HG03439 (cell line): Measurements from ENCODE around the gene PNRC1.
A peak's percentile ranks its signal among the peaks of the same experiment; 100 is the strongest.
"Not testable (repeated sequence)": the region's sequence is repeated elsewhere in the genome, so short reads cannot be mapped to it uniquely, and the experiment has no call there.

ENCODE experiments used
- ATAC-seq: cut with Tn5 transposase; IDR thresholded peaks from one replicate; pipeline ENCODE4 v1.9.1; 2021; ENCODE audit warnings: mild to moderate bottlenecking, moderate library complexity; ENCODE audit not compliant: unreplicated experiment

PNRC1 gene

DNA sequence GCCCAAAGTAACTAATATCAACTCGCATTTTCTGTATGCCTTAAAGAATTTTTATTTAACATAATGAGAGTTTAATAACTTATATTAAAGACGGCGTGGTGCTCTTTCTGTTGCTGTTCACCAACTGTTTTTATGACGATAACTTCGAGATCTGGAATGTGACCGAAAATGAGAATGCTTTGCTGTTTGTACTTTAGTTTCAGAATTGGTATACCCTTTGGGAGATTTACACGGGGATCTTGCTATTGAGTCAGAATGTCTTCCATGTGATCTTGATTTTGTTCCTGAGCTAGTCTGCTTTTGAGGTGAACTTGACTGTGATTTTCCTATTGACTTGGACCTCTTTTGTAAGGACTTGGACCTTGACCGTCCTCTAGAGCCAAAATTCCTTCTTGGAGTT, 17.9 kb downstream of the PNRC1 start:
- ATAC-seq: no peak

DNA sequence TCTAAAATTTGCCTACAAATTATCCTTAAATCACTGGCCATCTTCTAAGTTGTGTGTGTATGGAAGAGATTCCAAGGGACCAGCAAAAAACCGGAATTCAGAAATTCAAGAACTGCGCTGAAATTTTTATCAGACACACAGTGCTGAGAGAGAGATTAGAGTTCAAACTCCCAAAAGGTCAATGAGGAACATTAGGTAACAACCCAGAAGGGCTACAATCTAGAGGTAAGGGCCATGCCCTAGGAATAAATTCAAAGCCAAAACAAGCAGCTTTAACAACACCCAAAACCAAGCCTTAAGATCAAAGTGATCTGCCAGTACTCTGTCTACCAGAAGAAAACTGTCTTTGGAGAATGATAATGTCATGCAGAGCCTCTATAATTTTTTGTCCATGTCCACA, 19.6 kb downstream of the PNRC1 start:
- ATAC-seq: no peak

DNA sequence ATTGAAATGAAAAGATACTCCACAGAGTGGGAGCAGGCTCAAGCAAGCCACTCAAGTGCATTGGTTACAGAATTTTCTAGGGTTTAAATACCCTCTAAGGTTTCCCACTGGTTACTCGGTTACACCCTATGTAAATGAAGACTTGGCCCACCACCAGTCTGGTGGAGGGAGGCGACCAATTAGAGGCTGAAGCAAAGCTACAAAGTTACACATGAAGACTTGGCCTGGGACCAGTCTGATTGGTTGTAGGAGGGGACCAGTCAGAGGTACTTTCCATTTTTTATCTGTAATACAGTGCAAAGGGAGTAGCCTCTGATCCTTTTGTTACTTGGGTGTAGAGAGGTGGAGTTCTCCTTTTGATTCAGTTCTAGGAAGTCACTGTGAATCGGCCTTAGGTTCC, 29.7 kb downstream of the PNRC1 start:
- no peak for ATAC-seq

DNA sequence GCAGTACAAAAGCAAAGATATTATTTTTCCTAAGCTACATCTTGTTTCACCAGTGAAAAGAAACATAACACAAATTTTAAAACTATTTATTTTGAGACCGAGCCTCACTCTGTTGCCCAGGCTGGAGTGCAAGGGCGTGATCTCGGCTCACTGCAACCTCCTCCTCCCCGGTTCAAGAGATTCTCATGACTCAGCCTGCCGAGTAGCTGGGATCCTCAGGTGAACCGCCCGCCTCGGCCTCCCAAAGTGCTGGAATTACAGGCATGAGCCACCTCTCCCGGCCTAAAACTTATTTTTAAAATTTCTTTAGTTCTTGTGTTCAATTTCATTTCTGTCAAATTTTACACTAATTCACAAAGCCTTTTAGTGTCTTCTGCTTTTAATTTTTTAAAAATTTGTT, 31.4 kb downstream of the PNRC1 start:
- no peak for ATAC-seq

DNA sequence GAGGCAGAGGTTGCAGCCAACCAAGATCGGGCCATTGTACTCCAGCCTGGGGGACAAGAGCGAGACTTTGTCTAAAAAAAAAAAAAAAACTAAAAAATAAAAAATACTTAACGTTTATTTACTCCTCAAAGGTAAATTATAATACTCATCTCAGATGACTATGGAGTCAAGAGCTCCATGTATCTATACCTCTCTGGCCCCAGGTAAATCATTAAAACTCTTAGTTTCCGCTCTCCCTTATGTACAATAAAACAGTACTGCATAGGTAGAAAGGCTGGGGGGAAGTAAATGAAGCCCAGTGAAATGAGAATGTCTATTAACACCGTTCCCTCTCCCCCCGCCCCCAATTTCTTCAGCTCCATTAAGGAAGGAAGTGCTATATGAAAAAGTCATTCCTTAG, 36.2 kb downstream of the PNRC1 start:
- no peak for ATAC-seq

DNA sequence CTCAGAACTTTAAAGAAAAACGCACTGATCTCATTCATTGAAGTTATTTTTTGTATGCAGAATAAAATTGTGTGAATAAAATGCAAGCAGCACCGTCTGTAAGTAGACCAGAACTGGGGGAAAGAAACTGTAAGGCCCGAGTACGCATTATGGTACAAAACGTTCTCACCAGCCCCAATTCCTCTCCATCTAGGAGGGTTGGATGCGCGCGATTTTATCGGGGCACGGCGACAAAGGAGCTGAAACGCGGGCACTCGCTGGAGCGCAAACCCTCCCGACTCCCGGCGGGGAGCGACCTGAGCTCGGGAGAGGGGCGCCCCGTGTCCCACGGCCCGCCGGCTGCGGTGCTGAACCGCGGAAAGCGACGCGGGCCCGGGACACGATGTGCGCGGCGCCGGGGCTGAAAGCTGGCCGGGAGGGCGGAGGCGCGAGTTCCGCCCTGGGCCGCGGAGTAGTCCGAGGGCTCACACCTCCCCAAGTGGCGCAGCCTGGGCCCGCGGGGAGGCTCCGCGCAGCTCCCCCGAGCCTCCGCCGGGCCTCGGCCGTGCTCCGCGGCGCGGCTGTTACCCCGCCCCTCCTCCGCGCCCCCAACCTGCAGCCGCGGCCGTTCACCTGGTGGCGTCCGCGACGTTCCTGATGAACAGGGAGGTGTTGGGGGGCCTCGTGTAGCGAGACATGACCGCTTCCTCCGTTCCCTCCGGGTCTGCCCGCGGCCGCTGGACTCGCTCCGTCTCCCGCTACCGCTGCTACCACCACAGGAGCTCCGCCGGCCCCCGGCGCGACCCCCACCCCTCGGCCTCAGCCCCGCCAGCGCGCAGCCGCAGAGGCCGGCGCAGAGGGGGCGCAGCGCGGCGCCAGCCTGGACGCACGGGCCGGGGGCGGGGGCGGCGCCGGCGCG, 36.9 kb downstream of the PNRC1 start, which contains the start of gene SRSF12:
SRSF12 (minus strand) TSS at position 861 of the 898 bp plus-strand sequence; CDS start at position 677, 184 bp downstream.
- ATAC-seq: peak; percentile 85

DNA sequence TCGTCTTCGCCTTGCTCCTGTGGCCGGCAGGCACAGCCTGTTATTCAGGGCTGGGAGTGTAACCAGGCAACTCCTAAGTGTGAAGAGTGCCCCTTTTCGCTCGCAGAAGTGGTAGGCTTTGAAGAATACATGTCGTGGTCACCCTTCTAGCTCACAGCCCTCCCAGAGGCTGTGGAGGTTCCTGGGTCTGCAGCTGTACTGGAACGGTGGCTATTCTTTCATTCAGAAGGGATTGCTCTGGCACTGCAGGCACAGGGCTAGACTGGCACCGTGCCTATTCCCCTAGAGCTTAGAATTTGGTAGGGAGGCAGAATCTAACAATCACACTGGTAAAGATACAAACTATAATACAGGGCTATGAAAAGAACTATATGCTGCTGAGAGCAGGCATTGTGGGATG, 38.4 kb downstream of the PNRC1 start:
- no peak for ATAC-seq

DNA sequence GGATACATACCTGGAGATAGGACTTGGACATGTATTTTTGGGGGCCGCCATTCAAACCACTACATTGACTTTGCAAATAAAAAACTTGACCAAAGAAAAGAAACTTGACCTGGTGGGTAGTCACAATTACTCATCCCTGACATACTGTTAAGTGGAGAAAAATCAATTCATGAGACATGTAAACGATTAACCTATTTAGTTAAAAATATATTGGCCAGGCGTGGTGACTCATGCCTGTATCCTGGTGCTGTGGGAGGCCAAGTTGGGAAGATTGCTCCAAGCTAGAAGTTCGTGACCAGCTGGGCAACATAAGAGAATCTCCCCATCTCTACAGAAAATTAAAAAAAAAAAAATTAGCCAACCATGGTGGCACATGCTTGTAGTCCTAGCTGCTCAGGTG, 39.8 kb downstream of the PNRC1 start:
- no peak for ATAC-seq

DNA sequence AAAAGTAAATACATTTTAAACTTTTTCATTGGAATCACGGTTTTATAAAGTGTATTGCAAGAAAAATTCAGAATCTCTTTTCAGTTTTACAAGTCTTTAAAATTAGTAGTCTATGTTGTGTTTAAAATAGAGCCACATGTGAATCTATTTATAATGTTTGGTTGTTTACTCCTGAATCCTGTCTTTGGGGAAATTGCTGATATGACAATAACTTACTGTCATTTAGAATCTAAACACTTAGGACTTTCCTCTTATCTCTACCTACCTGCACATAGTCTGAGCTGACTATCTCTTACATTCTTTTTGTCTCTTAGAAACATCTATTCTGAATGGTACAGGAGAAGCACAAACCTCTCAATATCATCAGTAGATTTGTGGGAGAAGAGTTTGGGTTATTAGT, 41.4 kb downstream of the PNRC1 start:
- ATAC-seq: no peak

DNA sequence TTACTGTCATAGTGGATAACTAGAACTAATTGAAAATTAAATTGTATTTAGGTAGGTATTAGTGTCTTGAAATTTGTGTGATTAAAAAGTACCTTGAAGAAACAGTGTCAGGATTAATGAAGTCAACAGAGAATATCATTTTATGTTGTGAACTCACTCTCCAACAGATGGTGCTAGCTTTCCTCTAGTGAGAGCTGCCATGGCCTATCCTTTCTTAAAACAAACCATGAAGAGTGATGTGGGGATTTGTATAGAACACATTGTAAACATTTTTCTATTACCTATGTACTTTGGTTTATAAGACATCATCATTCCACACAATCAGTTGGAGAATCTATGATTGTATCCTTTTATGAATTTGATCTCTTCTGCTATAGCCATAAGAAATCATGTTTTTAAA, 42.1 kb downstream of the PNRC1 start:
- ATAC-seq: no peak

DNA sequence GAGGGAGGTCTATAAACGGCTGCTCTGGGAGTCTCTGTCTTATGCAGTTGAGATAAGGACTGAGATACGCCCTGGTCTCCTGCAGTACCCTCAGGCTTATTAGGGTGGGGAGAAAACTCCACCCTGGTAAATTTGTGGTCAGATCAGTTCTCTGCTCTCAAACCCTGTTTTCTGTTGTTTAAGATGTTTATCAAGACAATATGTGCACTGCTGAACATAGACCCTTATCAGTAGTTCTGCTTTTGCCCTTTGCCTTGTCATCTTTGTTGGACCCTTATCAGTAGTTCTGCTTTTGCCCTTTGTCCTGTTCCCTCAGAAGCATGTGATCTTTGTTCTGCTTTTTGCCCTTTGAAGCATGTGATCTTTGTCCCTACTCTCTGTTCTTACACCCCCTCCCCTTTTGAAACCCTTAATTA, 47.7 kb downstream of the PNRC1 start:
- ATAC-seq: not testable (repeated sequence)

DNA sequence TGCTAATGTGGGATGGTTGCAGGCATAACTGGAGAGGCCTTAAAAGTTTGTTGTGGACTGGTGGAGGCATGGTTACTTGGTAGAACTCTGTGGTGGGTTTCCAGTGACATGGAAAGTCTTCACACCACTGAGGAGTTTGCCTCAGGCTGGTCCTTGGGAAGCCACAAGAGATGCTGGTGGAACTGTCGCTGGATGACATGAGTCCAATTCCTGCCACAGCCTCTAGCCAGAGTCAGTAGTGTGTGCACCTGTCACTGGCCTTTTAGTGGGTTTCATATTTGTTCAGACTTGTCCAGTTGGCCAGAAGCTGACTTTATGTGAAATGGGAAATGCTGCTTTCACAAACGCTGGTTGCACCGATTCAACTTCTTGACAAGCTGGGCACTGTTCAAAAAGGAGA, 51.0 kb downstream of the PNRC1 start:
- no peak for ATAC-seq

DNA sequence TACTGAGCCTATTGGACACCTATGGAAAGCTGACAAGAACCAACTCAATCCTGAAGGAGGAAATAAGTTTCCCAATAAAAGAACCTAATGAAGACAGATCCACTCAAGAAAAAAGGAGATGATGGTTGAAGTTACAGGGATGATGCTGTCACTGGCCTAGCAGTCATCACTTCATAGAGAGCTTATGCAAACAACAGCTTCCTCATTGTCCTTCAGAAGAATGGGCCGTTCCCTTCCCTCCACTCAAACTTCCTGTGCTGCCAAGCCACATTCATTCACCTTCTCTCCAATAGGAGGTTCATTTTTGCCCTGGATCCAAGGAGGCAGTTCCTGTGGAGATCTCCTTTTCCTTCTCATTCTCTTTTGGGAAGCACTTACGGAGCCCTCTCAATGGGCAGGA, 51.5 kb downstream of the PNRC1 start:
- no peak for ATAC-seq

DNA sequence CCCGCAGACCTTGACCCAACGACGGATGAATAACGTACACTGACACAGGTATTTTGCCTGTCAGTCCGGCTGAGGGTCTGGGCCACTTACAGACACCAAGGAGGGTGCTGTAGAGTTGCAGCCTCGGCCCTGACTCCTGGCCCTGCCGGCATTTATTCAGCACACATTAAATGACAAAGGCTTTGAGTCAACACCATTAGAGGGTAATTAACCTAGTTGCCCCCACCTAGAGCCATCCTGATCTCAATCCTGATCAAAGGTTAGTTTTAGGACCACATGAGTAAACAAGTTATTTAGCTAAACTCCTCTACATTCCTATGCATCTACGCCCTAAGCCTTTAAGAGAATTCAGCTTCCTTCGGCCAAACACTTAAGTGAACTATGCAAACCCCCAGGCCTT, 53.4 kb downstream of the PNRC1 start:
- ATAC-seq: no peak

DNA sequence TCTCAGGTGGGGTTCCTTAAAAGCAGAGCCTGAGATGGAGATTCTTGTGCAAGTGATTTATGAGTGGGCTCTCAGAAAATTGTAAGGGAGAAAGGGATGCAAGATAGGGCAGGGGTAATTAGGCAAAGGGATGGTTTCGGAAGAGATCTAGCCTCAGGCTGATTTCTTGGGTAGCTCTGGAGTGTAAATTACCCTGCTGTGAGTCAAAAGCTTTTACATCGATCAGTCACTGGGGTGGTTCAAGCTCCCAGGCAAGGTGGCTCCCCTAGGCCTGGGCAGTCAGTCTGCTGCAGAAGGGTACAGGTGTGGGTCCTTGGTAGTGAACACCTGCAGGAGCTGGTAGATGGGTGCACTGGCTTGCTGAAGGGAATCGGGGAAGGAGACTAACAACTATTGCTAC, 54.2 kb downstream of the PNRC1 start:
- no peak for ATAC-seq
